NCI-H82 treated with DMSO at 0.1 percent for 48 hours (cell line): ENCODE data around the gene LAPTM5.
"Not testable (repeated sequence)": the region's sequence is repeated elsewhere in the genome, so short reads cannot be mapped to it uniquely, and the experiment has no call there.

Experiments
- DNase-seq: peaks from one replicate; lab custom pipeline; 2025; ENCODE audit not compliant: unreplicated experiment; lab: John Stamatoyannopoulos, UW

LAPTM5 gene

GRCh38 chr1:30771005-30771404, 13.4 kb upstream of the LAPTM5 start:
- DNase-seq, result no peak

GRCh38 chr1:30770150-30770549, 12.6 kb upstream of the LAPTM5 start:
- no peak for DNase-seq

GRCh38 chr1:30768830-30769718, 11.5 kb upstream of the LAPTM5 start:
- DNase-seq, result no peak

- DNase-seq, result no peak
These were observed 10.7 kb upstream of the LAPTM5 start for GRCh38 chr1:30768159-30768829.

GRCh38 chr1:30766948-30767347, 9.4 kb upstream of the LAPTM5 start:
- DNase-seq, result not testable (repeated sequence)

- no peak for DNase-seq
These were observed 8.2 kb upstream of the LAPTM5 start for GRCh38 chr1:30765556-30766434.

GRCh38 chr1:30764939-30765555, 7.5 kb upstream of the LAPTM5 start:
- no peak for DNase-seq

GRCh38 chr1:30764396-30764795, 6.8 kb upstream of the LAPTM5 start:
- no peak for DNase-seq

- no peak for DNase-seq
These were observed 6.2 kb upstream of the LAPTM5 start for GRCh38 chr1:30763651-30764248.

GRCh38 chr1:30762930-30763650, 5.5 kb upstream of the LAPTM5 start:
- DNase-seq, result no peak

GRCh38 chr1:30762152-30762929, 4.8 kb upstream of the LAPTM5 start:
- no peak for DNase-seq

- DNase-seq, result no peak
These were observed 4.0 kb upstream of the LAPTM5 start for GRCh38 chr1:30761381-30762151.

GRCh38 chr1:30760596-30761324, 3.2 kb upstream of the LAPTM5 start:
- DNase-seq, result no peak

GRCh38 chr1:30759718-30760281, 2.2 kb upstream of the LAPTM5 start:
- DNase-seq, result no peak

- peak; percentile 7 for DNase-seq
These were observed 1.3 kb upstream of the LAPTM5 start for GRCh38 chr1:30758785-30759380.

- DNase-seq, result no peak
These were observed 631 bp upstream of the LAPTM5 start for GRCh38 chr1:30758121-30758688.
